Measurements from ENCODE around the gene MRPS27.

GRCh38 chr5:72265032-72265877, 54.8 kb downstream of the MRPS27 start:
- TF ChIP-seq CTCF (IDR thresholded peaks at IDR 0.05) (no peak), POLR2A (IDR thresholded peaks at IDR 0.05) (no peak)
